K562 (cell line): ENCODE results near the gene PRPF18. TPM values are rescaled to one million over a fixed set of nuclear protein-coding genes. Genes with fewer than 3 reads are reported as not detected.

Experiments used
- ARHGAP35 ChIP-seq: fragments of 450-650 bp; IDR thresholded peaks from 2 replicates; pipeline ENCODE4 v1.6.1; 2018; ENCODE audit not compliant: partially characterized antibody
- BCLAF1 ChIP-seq, 2 experiments: fragments of 450-650 bp in 1 of 2; IDR thresholded peaks; 2 replicates each; pipeline ENCODE4 v1.6.1; 2011 to 2017; ENCODE audit warnings: low read depth in 2 of 2, antibody characterized with exemption in 1 of 2, borderline replicate concordance in 1 of 2, low read length in 1 of 2, mild to moderate bottlenecking in 1 of 2, mixed read lengths in 1 of 2; ENCODE audit not compliant: control insufficient read depth in 1 of 2
- CCNT2 ChIP-seq: IDR thresholded peaks from 2 replicates; pipeline ENCODE4 v1.6.1; 2011; ENCODE audit warnings: borderline replicate concordance, low read depth, mild to moderate bottlenecking, moderate library complexity, mixed read lengths, low read length; ENCODE audit not compliant: insufficient read length; ENCODE audit errors: extremely low read depth
- CREB5 ChIP-seq: fragments of 250-450 bp; sonication (Bioruptor Pico); IDR thresholded peaks from 2 replicates; pipeline ENCODE4 v1.5.0; 2020; ENCODE audit warnings: mild to moderate bottlenecking
- EHMT2 ChIP-seq: fragments of 450-650 bp; IDR thresholded peaks from 2 replicates; pipeline ENCODE4 v1.6.1; 2018; ENCODE audit warnings: antibody characterized with exemption
- ELF1 ChIP-seq: fragments of 200-800 bp; sonication (Bioruptor generic); IDR thresholded peaks from 2 replicates; pipeline ENCODE4 v1.6.1; 2016; ENCODE audit warnings: missing genetic modification characterization, missing compliant biosample characterization
- LCOR ChIP-seq: sonication (generic); formaldehyde crosslinking; IDR thresholded peaks from 2 replicates; pipeline ENCODE4 v1.8.0; 2022; ENCODE audit warnings: mild to moderate bottlenecking, missing genetic modification reagents
- POLR2H ChIP-seq: IDR thresholded peaks from 2 replicates; pipeline ENCODE4 v1.6.1; 2016; ENCODE audit warnings: missing genetic modification characterization, low read depth, mild to moderate bottlenecking, control low read depth, missing compliant biosample characterization, moderate library complexity
- POLR3A ChIP-seq: IDR thresholded peaks from 2 replicates; pipeline ENCODE4 v1.6.1; 2011; ENCODE audit warnings: borderline replicate concordance, mild to moderate bottlenecking, moderate library complexity; ENCODE audit not compliant: insufficient read length, insufficient read depth; ENCODE audit errors: extremely low read depth
- PTTG1 ChIP-seq: fragments of 450-650 bp; IDR thresholded peaks from 2 replicates; pipeline ENCODE4 v1.6.1; 2016; ENCODE audit warnings: low read depth, mild to moderate bottlenecking, missing genetic modification characterization, missing compliant biosample characterization
- RREB1 ChIP-seq: fragments of 250-450 bp; sonication (Bioruptor Pico); IDR thresholded peaks from 2 replicates; pipeline ENCODE4 v1.4.0; 2020
- TBP ChIP-seq: optimal IDR thresholded peaks from 2 replicates; pipeline ENCODE3; 2011; ENCODE audit warnings: low read depth, low read length, improper control_type of control experiment
- THRA ChIP-seq: fragments of 450-650 bp; IDR thresholded peaks from 2 replicates; pipeline ENCODE4 v1.6.1; 2017; ENCODE audit warnings: mild to moderate bottlenecking, moderate library complexity
- ZNF232 ChIP-seq: sonication (generic); formaldehyde crosslinking; IDR thresholded peaks from 2 replicates; pipeline ENCODE4 v1.8.0; 2022; ENCODE audit warnings: mild to moderate bottlenecking, missing genetic modification reagents
- ZNF785 ChIP-seq: fragments of 250-450 bp; sonication (Bioruptor Pico); IDR thresholded peaks from 2 replicates; pipeline ENCODE4 v1.4.0; 2020; ENCODE audit warnings: mild to moderate bottlenecking
- ZSCAN29 ChIP-seq: fragments of 450-650 bp; IDR thresholded peaks from 2 replicates; pipeline ENCODE4 v1.6.1; 2017
- polyA plus RNA-seq, 8 experiments: library from polyadenylated mRNA; depleted of rRNA in 4 of 8; stranded (reverse) in 5 of 8; unstranded in 3 of 8; fragments of >200 nt; fragmentation: Nextera tagmentation in 2 of 8; fragmentation: Illumina TruSeq in 1 of 8; extraction: Ambion mirVana in 2 of 8; extraction: Trizol in 1 of 8; gene quantifications; 2 replicates each; pipeline versions ENCODE4 v1.2.1 to v1.2.3, GENCODE V29; 2011 to 2014; ENCODE audit warnings: inconsistent platforms in 1 of 8, missing spikeins in 1 of 8
- total RNA-seq, 7 experiments: library from RNA; depleted of rRNA in 6 of 7; stranded (reverse); fragments of >200 nt in 6 of 7; fragmentation: Illumina TruSeq in 2 of 7; extraction: Trizol in 2 of 7; gene quantifications; 2 replicates each; pipeline versions ENCODE4 v1.2.1 to v1.2.3, GENCODE V29; 2011 to 2021; ENCODE audit warnings: low replicate concordance in 1 of 7

The PRPF18 gene
- total and polyA plus RNA-seq, 9 of the 15 experiments (the other 6 are each of a cell fraction or from before 2014, with no cell fraction given): 14.0 to 30.6 (median 23.1) TPM

- no peak for TF ChIP-seq RREB1 (CRISPR knock-in tag)
- peak; percentile 46 for TF ChIP-seq ELF1 (tag)
- no peak for TF ChIP-seq POLR3A
- no peak for TF ChIP-seq CREB5 (CRISPR knock-in tag)
- no peak for TF ChIP-seq PTTG1 (tag)
- peak; percentile 49 for TF ChIP-seq POLR2H (tag)
- no peak for TF ChIP-seq ZSCAN29
- peak; percentile 80; the same call in 1 of the 2 replicates for TF ChIP-seq LCOR
- peak; percentile 63 for TF ChIP-seq TBP
- TF ChIP-seq EHMT2: peak; percentile 85
- peak; percentile 63 for TF ChIP-seq CCNT2
- no peak for TF ChIP-seq THRA
- no peak for TF ChIP-seq ZNF785 (CRISPR knock-in tag)
- no peak for TF ChIP-seq ZNF232
- TF ChIP-seq BCLAF1 (IDR thresholded peaks at IDR 0.05; ENCODE audit: borderline replicate concordance in 1 of 2, control insufficient read depth in 1 of 2, low read depth in 2 of 2, low read length in 1 of 2): peak in 1 of 2 experiments; percentile 93; a peak in 2 of 4 replicates
- TF ChIP-seq ARHGAP35: no peak
Measured at GRCh38 chr10:13586676-13587355, at the start of gene PRPF18 (continued).
